OCI-LY7 (cell line): ENCODE data around the gene LILRB2.

ENCODE experiments used
- EZH2phosphoT487 ChIP-seq: fragments of 200-600 bp; sonication (generic); IDR thresholded peaks from 2 replicates; pipeline ENCODE4 v1.6.1; 2018; ENCODE audit warnings: low read depth, borderline replicate concordance, mild to moderate bottlenecking, mixed run types, antibody characterized with exemption, low read length, moderate library complexity, mixed read lengths
- TF ChIP-seq, protein P1 (sequence below): fragments of 200-600 bp; sonication (generic); conservative IDR thresholded peaks from 2 replicates; pipeline ENCODE4 v1.5.1; 2014; ENCODE audit warnings: mild to moderate bottlenecking, antibody characterized with exemption, low read length, moderate library complexity, mixed read lengths

DNA sequence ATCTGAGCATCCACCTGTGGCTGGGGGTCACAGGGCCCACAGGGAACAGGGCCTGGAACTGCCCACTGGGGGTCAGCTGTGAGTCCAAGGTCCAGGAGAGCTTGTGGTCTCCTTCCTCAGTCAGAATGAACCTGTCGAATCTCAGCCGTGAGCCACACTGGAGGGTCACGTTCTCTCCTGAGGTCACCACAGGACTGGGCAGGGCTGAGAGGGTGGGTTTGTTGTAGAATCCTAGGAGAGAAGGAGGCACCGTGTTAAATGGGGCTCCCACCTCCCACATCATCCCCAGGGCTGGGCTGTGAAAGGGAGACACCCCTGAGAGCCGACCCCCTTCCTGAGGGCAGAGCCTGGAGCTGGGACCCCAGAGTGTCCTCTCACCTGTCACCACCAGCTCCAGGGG, 30.6 kb upstream of the LILRB2 start:
- no peak for TF ChIP-seq EZH2phosphoT487
- TF ChIP-seq, protein P1, sequence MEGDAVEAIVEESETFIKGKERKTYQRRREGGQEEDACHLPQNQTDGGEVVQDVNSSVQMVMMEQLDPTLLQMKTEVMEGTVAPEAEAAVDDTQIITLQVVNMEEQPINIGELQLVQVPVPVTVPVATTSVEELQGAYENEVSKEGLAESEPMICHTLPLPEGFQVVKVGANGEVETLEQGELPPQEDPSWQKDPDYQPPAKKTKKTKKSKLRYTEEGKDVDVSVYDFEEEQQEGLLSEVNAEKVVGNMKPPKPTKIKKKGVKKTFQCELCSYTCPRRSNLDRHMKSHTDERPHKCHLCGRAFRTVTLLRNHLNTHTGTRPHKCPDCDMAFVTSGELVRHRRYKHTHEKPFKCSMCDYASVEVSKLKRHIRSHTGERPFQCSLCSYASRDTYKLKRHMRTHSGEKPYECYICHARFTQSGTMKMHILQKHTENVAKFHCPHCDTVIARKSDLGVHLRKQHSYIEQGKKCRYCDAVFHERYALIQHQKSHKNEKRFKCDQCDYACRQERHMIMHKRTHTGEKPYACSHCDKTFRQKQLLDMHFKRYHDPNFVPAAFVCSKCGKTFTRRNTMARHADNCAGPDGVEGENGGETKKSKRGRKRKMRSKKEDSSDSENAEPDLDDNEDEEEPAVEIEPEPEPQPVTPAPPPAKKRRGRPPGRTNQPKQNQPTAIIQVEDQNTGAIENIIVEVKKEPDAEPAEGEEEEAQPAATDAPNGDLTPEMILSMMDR = no peak
